ENCODE data around the gene GBX1.

GBX1 gene

DNA sequence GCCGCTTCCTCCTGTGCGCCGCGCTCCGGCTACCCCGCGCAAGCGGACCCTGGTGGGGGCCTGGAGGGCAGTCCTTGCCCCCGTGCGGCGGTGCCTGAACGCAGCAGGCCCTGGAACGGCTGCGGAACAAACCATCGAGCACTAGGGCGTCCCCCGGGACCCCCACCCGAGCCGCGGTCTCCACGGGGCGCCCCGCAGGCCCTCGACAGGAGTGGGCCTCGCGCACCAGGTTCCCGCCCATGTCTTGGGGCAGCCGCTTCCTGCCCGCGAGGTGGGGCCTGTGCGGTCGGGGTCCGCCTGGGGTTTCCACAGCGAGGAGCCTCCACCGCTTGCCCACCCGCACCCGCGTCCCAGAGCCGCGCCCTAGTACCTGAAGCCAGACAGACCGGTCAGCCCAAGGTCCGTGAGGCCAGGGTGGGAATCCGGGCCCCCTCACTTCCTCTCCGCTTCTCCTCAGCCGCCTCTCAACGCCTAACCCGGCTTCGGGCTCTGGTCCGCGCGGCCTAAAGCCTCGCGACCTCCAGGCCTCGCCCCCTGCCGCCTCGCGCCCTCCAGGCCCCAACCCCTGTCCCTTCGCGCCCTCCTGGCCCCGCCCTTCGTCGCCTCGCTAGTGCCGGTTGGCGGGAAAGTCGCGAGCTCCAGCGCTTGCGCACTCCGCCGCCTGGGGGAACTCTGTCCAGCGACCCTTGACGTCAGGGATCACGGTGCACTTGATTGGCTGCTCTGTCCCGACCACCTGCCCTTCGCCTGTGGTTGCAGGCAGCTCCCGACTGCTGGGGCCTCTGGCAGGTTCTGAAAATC lies 7.0 kb upstream of the GBX1 start:
- H3K36me3 ChIP-seq = no peaks in the 10 kb centered on the region
- TF ChIP-seq, protein P1, sequence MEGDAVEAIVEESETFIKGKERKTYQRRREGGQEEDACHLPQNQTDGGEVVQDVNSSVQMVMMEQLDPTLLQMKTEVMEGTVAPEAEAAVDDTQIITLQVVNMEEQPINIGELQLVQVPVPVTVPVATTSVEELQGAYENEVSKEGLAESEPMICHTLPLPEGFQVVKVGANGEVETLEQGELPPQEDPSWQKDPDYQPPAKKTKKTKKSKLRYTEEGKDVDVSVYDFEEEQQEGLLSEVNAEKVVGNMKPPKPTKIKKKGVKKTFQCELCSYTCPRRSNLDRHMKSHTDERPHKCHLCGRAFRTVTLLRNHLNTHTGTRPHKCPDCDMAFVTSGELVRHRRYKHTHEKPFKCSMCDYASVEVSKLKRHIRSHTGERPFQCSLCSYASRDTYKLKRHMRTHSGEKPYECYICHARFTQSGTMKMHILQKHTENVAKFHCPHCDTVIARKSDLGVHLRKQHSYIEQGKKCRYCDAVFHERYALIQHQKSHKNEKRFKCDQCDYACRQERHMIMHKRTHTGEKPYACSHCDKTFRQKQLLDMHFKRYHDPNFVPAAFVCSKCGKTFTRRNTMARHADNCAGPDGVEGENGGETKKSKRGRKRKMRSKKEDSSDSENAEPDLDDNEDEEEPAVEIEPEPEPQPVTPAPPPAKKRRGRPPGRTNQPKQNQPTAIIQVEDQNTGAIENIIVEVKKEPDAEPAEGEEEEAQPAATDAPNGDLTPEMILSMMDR (IDR thresholded peaks at IDR 0.05; ENCODE audit: low read depth, low read length) = no peak
- no peaks in the 10 kb centered on the region for H3K9me3 ChIP-seq
- peaks cover 38% of the 10 kb centered on the region for H3K27me3 ChIP-seq
- H3K4me1 ChIP-seq = no peaks in the 10 kb centered on the region
- H3K4me3 ChIP-seq (ENCODE audit: low read depth, low read length) = no peak overlapping the region
- no peak for DNase-seq

DNA sequence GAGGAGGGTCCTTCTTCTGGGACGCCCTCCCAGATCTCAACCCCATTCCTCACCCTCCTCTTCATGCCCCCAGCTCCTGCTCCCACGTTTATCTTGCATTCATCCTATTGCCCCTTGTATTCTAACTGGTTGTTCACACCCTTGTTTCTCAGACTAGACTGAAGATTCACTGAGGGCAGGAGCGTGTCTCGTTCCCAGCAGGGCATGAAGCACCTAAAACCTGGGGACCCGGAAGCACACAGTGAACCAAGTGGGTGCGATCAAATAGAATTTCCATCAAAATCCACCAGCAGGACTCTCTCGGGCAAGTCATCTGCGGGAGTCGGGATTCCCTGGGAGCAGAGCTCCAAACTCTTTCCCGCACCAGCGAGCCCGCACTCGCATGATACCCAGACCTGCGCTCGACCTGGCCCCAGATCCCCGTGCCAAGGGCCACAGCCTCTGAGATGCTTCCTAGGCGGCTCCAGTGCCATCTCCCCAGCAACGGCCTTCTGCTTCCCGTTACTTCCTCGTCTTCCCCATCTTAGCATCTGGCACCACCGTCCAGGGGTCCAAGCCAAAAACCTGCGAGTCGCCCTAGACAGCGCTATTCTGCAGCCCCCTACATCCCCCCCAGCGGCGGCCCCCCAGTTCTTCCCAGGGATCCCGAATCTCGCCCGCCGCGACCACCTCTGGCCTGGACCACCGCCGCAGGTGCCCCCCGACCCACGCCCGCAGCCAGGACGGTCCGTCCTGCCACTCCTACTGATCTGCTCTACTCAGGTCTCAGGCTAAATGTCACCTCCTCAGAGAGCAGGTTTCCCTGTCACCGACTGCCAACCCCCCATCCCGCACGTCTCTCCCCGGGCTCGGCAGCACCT lies 6.1 kb upstream of the GBX1 start:
- Histone ChIP-seq H3K4me1 (no peaks in the 10 kb centered on the region), H3K27me3 (peaks cover 46% of the 10 kb centered on the region), H3K9me3 (no peaks in the 10 kb centered on the region), H3K4me3 (ENCODE audit: low read depth, low read length) (no peak overlapping the region), H3K36me3 (no peaks in the 10 kb centered on the region)
- TF ChIP-seq, protein P1 (IDR thresholded peaks at IDR 0.05; ENCODE audit: low read depth, low read length) = no peak
- no peak for DNase-seq

DNA sequence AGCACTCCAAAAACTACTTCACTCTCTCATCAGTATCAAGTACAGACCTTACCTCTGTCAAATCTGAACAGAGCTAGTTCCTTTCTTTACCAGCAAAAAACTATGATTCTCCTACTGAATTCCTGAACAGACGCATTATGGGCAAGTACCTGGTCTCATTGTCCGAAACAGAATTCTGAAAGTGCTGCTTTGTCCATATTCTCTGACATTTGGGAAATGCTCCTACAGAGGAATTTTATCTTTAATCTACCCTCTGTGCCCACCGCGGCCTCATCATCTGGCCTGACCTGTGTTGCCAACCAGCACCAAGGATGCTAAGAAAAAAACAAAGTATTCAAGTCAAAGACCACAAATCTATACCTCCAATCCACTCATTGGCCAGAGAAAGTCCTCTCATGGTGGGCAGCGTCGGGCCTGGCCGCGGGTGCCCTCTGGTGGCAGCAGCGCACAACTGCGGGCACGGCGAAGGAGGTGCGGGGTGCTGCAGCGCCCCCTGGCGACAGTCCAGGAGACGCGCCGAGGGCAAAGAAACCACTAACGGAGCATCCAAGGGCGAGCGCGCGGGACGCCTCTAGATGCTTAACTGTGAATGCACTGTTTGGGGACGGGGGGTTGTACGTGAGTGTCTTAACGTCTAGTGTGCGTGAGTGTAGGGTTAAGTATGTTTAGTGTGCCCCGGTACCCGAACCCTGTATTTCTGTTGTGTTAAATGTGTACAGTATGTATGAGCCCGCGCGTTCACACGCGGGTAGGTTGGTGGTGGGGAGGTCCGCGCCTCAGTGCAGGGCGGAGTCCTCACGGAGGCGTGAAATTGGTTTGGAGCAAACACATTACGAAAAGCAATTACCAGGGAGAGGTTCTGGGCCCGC lies 5.0 kb upstream of the GBX1 start:
- no peaks in the 10 kb centered on the region for H3K4me1 ChIP-seq
- no peak overlapping the region for H3K4me3 ChIP-seq (ENCODE audit: low read depth, low read length)
- H3K9me3 ChIP-seq = no peaks in the 10 kb centered on the region
- DNase-seq = peak; percentile 75
- peaks cover 57% of the 10 kb centered on the region for H3K27me3 ChIP-seq
- H3K36me3 ChIP-seq = no peaks in the 10 kb centered on the region
- TF ChIP-seq, protein P1 (IDR thresholded peaks at IDR 0.05; ENCODE audit: low read depth, low read length) = peak; percentile 100

DNA sequence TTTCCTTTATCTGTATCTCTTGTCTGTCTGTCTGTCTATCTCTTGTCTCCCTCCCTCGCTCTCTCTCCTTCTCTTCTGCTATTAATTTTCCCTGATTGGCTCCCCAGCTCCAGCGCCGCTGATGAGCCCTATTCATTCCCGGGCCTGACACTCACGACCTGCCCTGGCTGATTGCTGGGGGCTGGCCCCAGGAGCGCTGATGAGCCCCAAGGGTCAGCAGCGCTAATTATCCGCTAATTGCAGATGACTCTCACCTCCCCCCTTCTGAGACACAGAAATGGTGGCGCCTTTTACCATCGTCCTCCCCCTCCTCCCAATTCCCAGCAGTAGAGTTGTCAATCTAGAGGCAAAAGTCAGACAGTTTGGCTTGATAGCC lies 1.3 kb upstream of the GBX1 start:
- TF ChIP-seq, protein P1 (IDR thresholded peaks at IDR 0.05; ENCODE audit: low read depth, low read length) = no peak
- Histone ChIP-seq H3K36me3 (no peaks in the 10 kb centered on the region), H3K9me3 (no peaks in the 10 kb centered on the region), H3K27me3 (peaks cover 92% of the 10 kb centered on the region), H3K4me3 (ENCODE audit: low read depth, low read length) (no peak overlapping the region), H3K4me1 (no peaks in the 10 kb centered on the region)
- DNase-seq = no peak

DNA sequence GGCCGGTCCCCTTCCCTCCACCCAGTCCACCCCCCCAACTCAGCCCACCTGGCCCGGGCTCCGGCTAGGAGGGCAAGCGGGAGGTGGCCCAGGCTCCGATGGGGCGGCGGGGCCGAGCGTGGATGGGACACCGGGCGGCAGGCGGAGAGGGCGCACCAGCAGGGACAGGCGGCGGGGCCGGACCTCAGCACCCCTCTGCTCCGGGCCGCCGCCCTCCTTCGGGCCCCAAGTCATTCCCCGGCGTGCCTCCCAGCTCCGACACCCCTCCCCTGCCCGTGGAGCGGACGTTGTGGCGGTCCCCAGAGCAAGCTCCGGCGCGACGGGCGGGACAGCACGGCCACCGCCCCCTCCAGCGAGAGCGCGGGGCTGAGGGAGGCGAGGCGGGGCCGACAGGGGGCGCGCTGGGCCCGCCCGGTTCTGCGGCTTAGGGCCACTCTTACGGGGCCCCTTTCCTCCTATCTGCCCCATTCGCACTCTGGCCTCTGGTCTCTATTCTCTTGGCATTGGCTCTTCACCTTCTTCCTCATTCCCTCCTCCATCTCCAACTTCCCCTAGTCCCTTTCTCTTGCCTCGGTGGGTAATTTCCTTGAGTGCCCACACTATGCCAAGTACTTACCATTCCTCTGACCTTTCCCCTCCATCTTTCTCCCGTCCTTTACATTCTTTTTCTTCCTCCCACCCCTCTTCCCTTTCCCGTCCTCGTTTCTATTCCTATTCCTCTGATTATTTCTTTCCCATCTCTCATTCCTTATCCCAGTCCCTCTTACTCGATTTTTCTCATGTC lies 701 bp upstream of the GBX1 start:
- TF ChIP-seq, protein P1 (IDR thresholded peaks at IDR 0.05; ENCODE audit: low read depth, low read length) = peak; percentile 76
- DNase-seq = peak; percentile 57
- peaks cover 91% of the 10 kb centered on the region for H3K27me3 ChIP-seq
- no peaks in the 10 kb centered on the region for H3K4me1 ChIP-seq
- H3K9me3 ChIP-seq = no peaks in the 10 kb centered on the region
- H3K36me3 ChIP-seq = no peaks in the 10 kb centered on the region
- peak overlapping the region; percentile 30 for H3K4me3 ChIP-seq (ENCODE audit: low read depth, low read length)

All from BE2C (cell line).